ENCODE measurements around the gene NPIPA1.
"Not testable (repeated sequence)": the region's sequence is repeated elsewhere in the genome, so short reads cannot be mapped to it uniquely, and the experiment has no call there.

NPIPA1 gene

GRCh38 chr16:14969795-14970194 lies 32.6 kb downstream of the NPIPA1 start:
- H3K4me1 ChIP-seq (ENCODE audit: control insufficient read depth, insufficient read depth, low read length, unreplicated experiment); H2AFZ ChIP-seq (ENCODE audit: low read length, unreplicated experiment); H3K27me3 ChIP-seq (ENCODE audit: insufficient read depth, low read length); H3K36me3 ChIP-seq (ENCODE audit: insufficient read depth, low read length); H3K4me3 ChIP-seq (ENCODE audit: low read depth, low read length); H3K79me2 ChIP-seq (ENCODE audit: control insufficient read depth, insufficient read depth, low read length, unreplicated experiment); H3K27ac ChIP-seq (ENCODE audit: low read depth, low read length): not testable (repeated sequence)

GRCh38 chr16:14971621-14972228 lies 34.5 kb downstream of the NPIPA1 start:
- H3K4me1 ChIP-seq (ENCODE audit: control insufficient read depth, insufficient read depth, low read length, unreplicated experiment); H3K27me3 ChIP-seq (ENCODE audit: insufficient read depth, low read length); H2AFZ ChIP-seq (ENCODE audit: low read length, unreplicated experiment); H3K36me3 ChIP-seq (ENCODE audit: insufficient read depth, low read length); H3K27ac ChIP-seq (ENCODE audit: low read depth, low read length); H3K4me3 ChIP-seq (ENCODE audit: low read depth, low read length): not testable (repeated sequence)
- peaks cover 20% of the 10 kb centered on the region for H3K79me2 ChIP-seq (ENCODE audit: control insufficient read depth, insufficient read depth, low read length, unreplicated experiment)

GRCh38 chr16:14973785-14974322 lies 36.6 kb downstream of the NPIPA1 start:
- Histone ChIP-seq H3K4me3 (ENCODE audit: low read depth, low read length) (peak overlapping the region; percentile 90), H3K79me2 (ENCODE audit: control insufficient read depth, insufficient read depth, low read length, unreplicated experiment) (peaks cover 36% of the 10 kb centered on the region)
- not testable (repeated sequence) for H3K27ac ChIP-seq (ENCODE audit: low read depth, low read length); H3K36me3 ChIP-seq (ENCODE audit: insufficient read depth, low read length); H3K4me1 ChIP-seq (ENCODE audit: control insufficient read depth, insufficient read depth, low read length, unreplicated experiment); H3K27me3 ChIP-seq (ENCODE audit: insufficient read depth, low read length); H2AFZ ChIP-seq (ENCODE audit: low read length, unreplicated experiment)

GRCh38 chr16:14974331-14974655 lies 37.0 kb downstream of the NPIPA1 start:
- H3K79me2 ChIP-seq (ENCODE audit: control insufficient read depth, insufficient read depth, low read length, unreplicated experiment), result peaks cover 40% of the 10 kb centered on the region
- H3K4me1 ChIP-seq (ENCODE audit: control insufficient read depth, insufficient read depth, low read length, unreplicated experiment); H3K36me3 ChIP-seq (ENCODE audit: insufficient read depth, low read length); H3K27ac ChIP-seq (ENCODE audit: low read depth, low read length); H3K27me3 ChIP-seq (ENCODE audit: insufficient read depth, low read length): not testable (repeated sequence)
- H3K4me3 ChIP-seq (ENCODE audit: low read depth, low read length), result peak overlapping the region; percentile 90
- peak overlapping the region; percentile 45 for H2AFZ ChIP-seq (ENCODE audit: low read length, unreplicated experiment)

GRCh38 chr16:14974656-14975417 lies 37.6 kb downstream of the NPIPA1 start, which contains the start of gene PDXDC1:
PDXDC1 (plus strand) TSS chr16:14975026; CDS start chr16:14975200, 174 bp downstream.
- not testable (repeated sequence) for H3K36me3 ChIP-seq (ENCODE audit: insufficient read depth, low read length); H3K4me1 ChIP-seq (ENCODE audit: control insufficient read depth, insufficient read depth, low read length, unreplicated experiment); H3K27me3 ChIP-seq (ENCODE audit: insufficient read depth, low read length)
- Histone ChIP-seq H2AFZ (ENCODE audit: low read length, unreplicated experiment) (peak within 1 kb of the TSS; percentile 45), H3K79me2 (ENCODE audit: control insufficient read depth, insufficient read depth, low read length, unreplicated experiment) (peaks cover 46% of the 10 kb centered on the region), H3K27ac (ENCODE audit: low read depth, low read length) (peak within 1 kb of the TSS; percentile 54), H3K4me3 (ENCODE audit: low read depth, low read length) (peak within 1 kb of the TSS; percentile 90)

GRCh38 chr16:14975418-14976194 lies 38.4 kb downstream of the NPIPA1 start:
- not testable (repeated sequence) for H3K27me3 ChIP-seq (ENCODE audit: insufficient read depth, low read length); H3K36me3 ChIP-seq (ENCODE audit: insufficient read depth, low read length); H3K4me1 ChIP-seq (ENCODE audit: control insufficient read depth, insufficient read depth, low read length, unreplicated experiment)
- peaks cover 50% of the 10 kb centered on the region for H3K79me2 ChIP-seq (ENCODE audit: control insufficient read depth, insufficient read depth, low read length, unreplicated experiment)
- H3K27ac ChIP-seq (ENCODE audit: low read depth, low read length), result peak overlapping the region; percentile 54
- H3K4me3 ChIP-seq (ENCODE audit: low read depth, low read length), result peak overlapping the region; percentile 90
- H2AFZ ChIP-seq (ENCODE audit: low read length, unreplicated experiment), result peak overlapping the region; percentile 45

GRCh38 chr16:14976971-14977736 lies 39.9 kb downstream of the NPIPA1 start:
- peaks cover 64% of the 10 kb centered on the region for H3K79me2 ChIP-seq (ENCODE audit: control insufficient read depth, insufficient read depth, low read length, unreplicated experiment)
- peaks cover 11% of the 10 kb centered on the region for H3K4me1 ChIP-seq (ENCODE audit: control insufficient read depth, insufficient read depth, low read length, unreplicated experiment)
- H2AFZ ChIP-seq (ENCODE audit: low read length, unreplicated experiment); H3K27me3 ChIP-seq (ENCODE audit: insufficient read depth, low read length); H3K36me3 ChIP-seq (ENCODE audit: insufficient read depth, low read length); H3K27ac ChIP-seq (ENCODE audit: low read depth, low read length): not testable (repeated sequence)
- H3K4me3 ChIP-seq (ENCODE audit: low read depth, low read length), result peak overlapping the region; percentile 90

- H3K27ac ChIP-seq (ENCODE audit: low read depth, low read length); H3K4me3 ChIP-seq (ENCODE audit: low read depth, low read length): not testable (repeated sequence)
- peaks cover 72% of the 10 kb centered on the region for H3K79me2 ChIP-seq (ENCODE audit: control insufficient read depth, insufficient read depth, low read length, unreplicated experiment)
These were observed 41.0 kb downstream of the NPIPA1 start for GRCh38 chr16:14978281-14978680.

GRCh38 chr16:14978908-14979307 lies 41.7 kb downstream of the NPIPA1 start:
- H2AFZ ChIP-seq (ENCODE audit: low read length, unreplicated experiment); H3K36me3 ChIP-seq (ENCODE audit: insufficient read depth, low read length); H3K27ac ChIP-seq (ENCODE audit: low read depth, low read length); H3K27me3 ChIP-seq (ENCODE audit: insufficient read depth, low read length); H3K4me3 ChIP-seq (ENCODE audit: low read depth, low read length): not testable (repeated sequence)
- Histone ChIP-seq H3K79me2 (ENCODE audit: control insufficient read depth, insufficient read depth, low read length, unreplicated experiment) (peaks cover 75% of the 10 kb centered on the region), H3K4me1 (ENCODE audit: control insufficient read depth, insufficient read depth, low read length, unreplicated experiment) (peaks cover 13% of the 10 kb centered on the region)

More at GRCh38 chr16:14978281-14978680, 41.0 kb downstream of the NPIPA1 start:
- H3K4me1 ChIP-seq (ENCODE audit: control insufficient read depth, insufficient read depth, low read length, unreplicated experiment), result peaks cover 13% of the 10 kb centered on the region
- H3K27me3 ChIP-seq (ENCODE audit: insufficient read depth, low read length); H2AFZ ChIP-seq (ENCODE audit: low read length, unreplicated experiment); H3K36me3 ChIP-seq (ENCODE audit: insufficient read depth, low read length): not testable (repeated sequence)

- not testable (repeated sequence) for H3K27ac ChIP-seq (ENCODE audit: low read depth, low read length); H2AFZ ChIP-seq (ENCODE audit: low read length, unreplicated experiment); H3K36me3 ChIP-seq (ENCODE audit: insufficient read depth, low read length); H3K27me3 ChIP-seq (ENCODE audit: insufficient read depth, low read length); H3K4me3 ChIP-seq (ENCODE audit: low read depth, low read length)
- Histone ChIP-seq H3K4me1 (ENCODE audit: control insufficient read depth, insufficient read depth, low read length, unreplicated experiment) (peaks cover 13% of the 10 kb centered on the region), H3K79me2 (ENCODE audit: control insufficient read depth, insufficient read depth, low read length, unreplicated experiment) (peaks cover 77% of the 10 kb centered on the region)
These were observed 44.0 kb downstream of the NPIPA1 start for GRCh38 chr16:14981234-14981633.
